GM23248 (cell line): ENCODE measurements around the gene NCOR2. TPM values are rescaled to one million over a fixed set of nuclear protein-coding genes. Genes with fewer than 3 reads are reported as not detected.

Experiments used
- DNase-seq: peaks from one replicate; pipeline ENCODE4 v3.0.0-alpha.2; 2015
- H2AFZ ChIP-seq: fragments of 200-600 bp; sonication (generic); 2 replicates; pipeline ENCODE4 v1.6.1; 2016; ENCODE audit warnings: antibody characterized with exemption
- H3F3A ChIP-seq: fragments of 200-600 bp; sonication (generic); 2 replicates; pipeline ENCODE4 v1.6.1; 2016; ENCODE audit warnings: mild to moderate bottlenecking, antibody characterized with exemption, mixed run types; ENCODE audit not compliant: insufficient read depth
- H3K27ac ChIP-seq: fragments of 200-600 bp; sonication (generic); 2 replicates; pipeline ENCODE4 v1.5.1; 2016; ENCODE audit warnings: mild to moderate bottlenecking
- H3K27me3 ChIP-seq: fragments of 200-600 bp; sonication (generic); replicated peaks from 2 replicates; pipeline ENCODE4 v1.6.1; 2016; ENCODE audit warnings: mild to moderate bottlenecking; ENCODE audit not compliant: insufficient read depth
- H3K36me3 ChIP-seq: fragments of 200-600 bp; sonication (generic); 2 replicates; pipeline ENCODE4 v1.6.1; 2016; ENCODE audit warnings: low read depth, mild to moderate bottlenecking
- H3K4me1 ChIP-seq: fragments of 200-600 bp; sonication (generic); 2 replicates; pipeline ENCODE4 v1.6.1; 2016; ENCODE audit warnings: mild to moderate bottlenecking; ENCODE audit not compliant: insufficient read depth
- H3K4me2 ChIP-seq: fragments of 200-600 bp; sonication (generic); one replicate; pipeline ENCODE4 v1.6.1; 2016; ENCODE audit warnings: mild to moderate bottlenecking; ENCODE audit not compliant: unreplicated experiment
- H3K4me3 ChIP-seq: fragments of 200-600 bp; sonication (generic); 2 replicates; pipeline ENCODE4 v1.5.1; 2016; ENCODE audit warnings: mild to moderate bottlenecking
- H3K79me2 ChIP-seq: fragments of 200-600 bp; sonication (generic); 2 replicates; pipeline ENCODE4 v1.6.1; 2016; ENCODE audit warnings: mild to moderate bottlenecking; ENCODE audit not compliant: insufficient read depth
- H3K9ac ChIP-seq: fragments of 200-600 bp; sonication (generic); 2 replicates; pipeline ENCODE4 v1.6.1; 2016; ENCODE audit warnings: mild to moderate bottlenecking
- H3K9me2 ChIP-seq: fragments of 200-600 bp; sonication (generic); 2 replicates; pipeline ENCODE4 v1.6.1; 2016; ENCODE audit warnings: mixed run types, mild to moderate bottlenecking, moderate library complexity; ENCODE audit not compliant: insufficient read depth
- H3K9me3 ChIP-seq: fragments of 200-600 bp; sonication (generic); one replicate; pipeline ENCODE4 v1.6.1; 2017; ENCODE audit warnings: low read depth
- H4K20me1 ChIP-seq: fragments of 200-600 bp; sonication (generic); 2 replicates; pipeline ENCODE4 v1.6.0; 2016; ENCODE audit not compliant: insufficient read depth
- EZH2 ChIP-seq: fragments of 200-600 bp; sonication (generic); IDR thresholded peaks from 2 replicates; pipeline ENCODE4 v1.6.1; 2018; ENCODE audit warnings: antibody characterized with exemption, mild to moderate bottlenecking; ENCODE audit not compliant: insufficient read depth, poor library complexity, severe bottlenecking
- EZH2phosphoT487 ChIP-seq: fragments of 200-600 bp; sonication (generic); IDR thresholded peaks from 2 replicates; pipeline ENCODE4 v1.6.1; 2018; ENCODE audit warnings: antibody characterized with exemption, moderate library complexity, mild to moderate bottlenecking, low read depth; ENCODE audit not compliant: insufficient read depth
- WGBS, 2 experiments: methylation state at CpG; one replicate each; pipeline ENCODE4 v1.1.6; 2015 to 2017; ENCODE audit warnings: low lambda C conversion rate in 2 of 2, low coverage in 1 of 2; ENCODE audit errors: missing lambda C conversion rate in 2 of 2; 5-methylcytosine and 5-hydroxymethylcytosine counted together
- in situ Hi-C: fragments of 300-500 bp; cut with MboI; formaldehyde crosslinking; loops from 2 replicates; pipeline ENCODE4 v1.15.0; 2020
- polyA plus RNA-seq: library from polyadenylated mRNA; unstranded; fragments of >200 nt; fragmentation: Nextera tagmentation; extraction: Ambion mirVana; gene quantifications from 2 replicates; pipeline ENCODE4 v1.2.1, GENCODE V29; 2016
- total RNA-seq: library from RNA; depleted of rRNA; stranded (reverse); fragments of >200 nt; shearing (Covaris generic); gene quantifications from 2 replicates; pipeline ENCODE4 v1.2.3, GENCODE V29; 2014

NCOR2 gene
- total and polyA plus RNA-seq, 2 experiments from 2014 or later = 37.7 to 43.5 TPM

DNA sequence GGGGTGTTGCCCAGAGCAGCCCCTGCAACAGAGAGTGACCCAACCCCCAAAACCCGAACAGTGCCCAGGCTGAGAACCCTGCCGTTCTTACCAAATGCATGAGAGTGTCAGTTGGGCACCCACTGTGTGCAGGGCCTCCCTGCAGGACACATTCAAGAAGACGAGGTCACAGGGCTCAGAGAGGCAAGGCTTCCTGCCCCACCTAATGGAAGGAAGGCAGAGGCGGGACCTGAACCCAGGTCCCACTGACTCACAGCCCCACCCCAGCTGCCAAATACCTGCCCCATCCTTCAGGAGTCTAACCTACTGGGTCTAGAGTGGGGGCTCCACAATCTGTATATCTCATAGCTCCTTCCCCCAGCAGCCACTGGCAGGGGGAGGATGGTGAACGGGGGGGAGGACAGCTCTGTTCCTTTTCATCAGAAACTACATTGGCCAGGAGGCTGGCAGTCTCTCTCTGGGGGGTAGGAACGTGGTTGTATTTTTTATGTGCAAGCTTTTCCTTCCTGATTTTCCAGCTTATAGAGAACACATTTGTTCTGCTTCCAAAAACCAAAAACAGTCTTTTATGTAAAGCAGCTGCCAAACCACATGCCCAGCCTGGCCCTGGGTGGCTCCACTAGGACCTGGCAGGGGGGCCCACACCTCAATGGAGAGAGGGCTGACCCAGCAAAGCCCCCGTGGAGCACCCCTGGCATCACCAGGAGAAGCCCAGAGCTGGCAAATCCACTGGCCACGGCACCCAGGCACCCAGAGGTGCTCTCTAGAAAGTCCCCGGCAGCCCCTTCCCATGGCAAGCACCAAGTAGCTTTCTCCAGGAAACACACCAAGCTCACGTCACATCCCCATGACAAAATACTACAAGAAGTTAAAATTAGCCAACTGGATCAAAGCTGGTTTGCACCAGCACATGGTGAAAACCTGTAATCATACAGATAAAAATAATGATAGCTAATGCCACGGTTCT, 17.0 kb downstream of the NCOR2 start:
- Histone ChIP-seq H4K20me1 (no peaks in the 10 kb centered on the region; the same call in 1 of the 2 replicates), H3K4me3 (no peak overlapping the region), H3K9me2 (no peaks in the 10 kb centered on the region), H3K9me3 (no peaks in the 10 kb centered on the region), H3K79me2 (peaks cover 99% of the 10 kb centered on the region), H3K36me3 (no peaks in the 10 kb centered on the region), H3K27me3 (no peaks in the 10 kb centered on the region), H3K4me1 (peaks cover 30% of the 10 kb centered on the region), H3K27ac (0 out of 2 replicates have a peak overlapping the region, but pooled peaks have one; percentile 8), H3K4me2 (peak overlapping the region; percentile 38), H3F3A (peaks cover 24% of the 10 kb centered on the region; the same call in 1 of the 2 replicates), H2AFZ (no peak overlapping the region), H3K9ac (peak overlapping the region; percentile 67)
- TF ChIP-seq EZH2phosphoT487 (no peak), EZH2 (no peak)
- WGBS, 2 experiments = 47 to 50% methylated on average over 10 to 11 of the region's 11 CpGs
- no peak for DNase-seq
- in situ Hi-C loops = no loop called here

GRCh38 chr12:124549629-124550028, 17.8 kb downstream of the NCOR2 start:
- in situ Hi-C loops = no loop called here
- no peak for TF ChIP-seq EZH2
- TF ChIP-seq EZH2phosphoT487 = no peak
- Histone ChIP-seq H3K27ac (peak overlapping the region; percentile 77), H3K79me2 (peaks cover 99% of the 10 kb centered on the region), H3K9me3 (no peaks in the 10 kb centered on the region), H3K9me2 (no peaks in the 10 kb centered on the region), H3K9ac (peak overlapping the region; percentile 67; the same call in 1 of the 2 replicates), H3F3A (peaks cover 24% of the 10 kb centered on the region; the same call in 1 of the 2 replicates), H3K4me3 (no peak overlapping the region), H4K20me1 (no peaks in the 10 kb centered on the region; the same call in 1 of the 2 replicates), H3K36me3 (no peaks in the 10 kb centered on the region), H3K4me1 (peaks cover 30% of the 10 kb centered on the region), H2AFZ (no peak overlapping the region), H3K27me3 (no peaks in the 10 kb centered on the region), H3K4me2 (no peak overlapping the region)
- WGBS, 2 experiments = 72 to 75% methylated on average over 17 of the region's 17 CpGs
- no peak for DNase-seq

GRCh38 chr12:124548854-124549378, 18.5 kb downstream of the NCOR2 start:
- Histone ChIP-seq H3K36me3 (no peaks in the 10 kb centered on the region), H3K4me3 (peak overlapping the region; percentile 26; the same call in 1 of the 2 replicates), H3K79me2 (peaks cover 99% of the 10 kb centered on the region), H3K9ac (peak overlapping the region; percentile 67), H3K9me3 (no peaks in the 10 kb centered on the region), H2AFZ (0 out of 2 replicates have a peak overlapping the region, but pooled peaks have one; percentile 26), H4K20me1 (no peaks in the 10 kb centered on the region; the same call in 1 of the 2 replicates), H3K4me2 (peak overlapping the region; percentile 63), H3K9me2 (no peaks in the 10 kb centered on the region), H3K27ac (peak overlapping the region; percentile 77), H3K4me1 (peaks cover 30% of the 10 kb centered on the region), H3K27me3 (no peaks in the 10 kb centered on the region), H3F3A (peaks cover 24% of the 10 kb centered on the region; the same call in 1 of the 2 replicates)
- in situ Hi-C loops = no loop called here
- WGBS, 2 experiments = 7 to 11% methylated on average over 24 of the region's 24 CpGs
- no peak for TF ChIP-seq EZH2
- TF ChIP-seq EZH2phosphoT487 = no peak
- DNase-seq = peak; percentile 90

DNA sequence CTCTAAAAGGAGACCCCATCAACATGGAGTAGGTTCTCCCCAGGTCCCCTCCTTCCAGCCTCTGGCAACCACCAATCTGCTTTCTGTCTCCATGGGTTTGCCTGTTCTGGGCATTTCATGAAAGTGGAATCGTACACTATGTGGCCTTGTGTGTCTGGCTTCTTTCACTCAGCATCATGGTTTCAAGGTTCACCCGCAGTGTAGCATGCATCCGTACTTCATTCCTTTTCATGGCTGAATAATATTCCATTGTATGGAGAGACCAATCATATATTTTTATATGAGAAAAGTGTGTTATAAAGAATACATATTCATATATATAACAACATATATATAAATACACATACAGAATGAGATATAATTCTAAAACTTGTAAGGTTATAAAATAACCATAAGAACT, 19.8 kb downstream of the NCOR2 start:
- Histone ChIP-seq H3K9me3 (no peaks in the 10 kb centered on the region), H3F3A (peaks cover 24% of the 10 kb centered on the region; the same call in 1 of the 2 replicates), H3K79me2 (peaks cover 97% of the 10 kb centered on the region), H3K9ac (no peak overlapping the region), H3K36me3 (no peaks in the 10 kb centered on the region), H3K4me2 (no peak overlapping the region), H2AFZ (no peak overlapping the region), H3K4me1 (peaks cover 39% of the 10 kb centered on the region), H4K20me1 (no peaks in the 10 kb centered on the region), H3K9me2 (no peaks in the 10 kb centered on the region), H3K27me3 (no peaks in the 10 kb centered on the region), H3K27ac (no peak overlapping the region), H3K4me3 (no peak overlapping the region)
- in situ Hi-C loops = no loop called here
- DNase-seq = no peak
- 99 to 100% methylated on average over 3 of the region's 3 CpGs for WGBS, 2 experiments
- TF ChIP-seq EZH2phosphoT487 (no peak), EZH2 (no peak)
